HG02840 (cell line): ENCODE measurements around the gene PDIA5.

ENCODE experiments used
- ATAC-seq: cut with Tn5 transposase; IDR thresholded peaks from one replicate; pipeline ENCODE4 v1.9.1; 2021; ENCODE audit warnings: mild to moderate bottlenecking, moderate library complexity, moderate number of reproducible peaks; ENCODE audit not compliant: unreplicated experiment, low FRiP score

The PDIA5 gene

GRCh38 chr3:123066896-123067688 is at the start of gene PDIA5:
TSS of gene PDIA5 (plus strand) at chr3:123067025. CDS start at chr3:123067165, 140 bp downstream.
- peak; percentile 86 for ATAC-seq

GRCh38 chr3:123018683-123019082 is 48.1 kb upstream of the PDIA5 start:
- ATAC-seq: no peak

- ATAC-seq: no peak
These were observed 47.7 kb upstream of the PDIA5 start for GRCh38 chr3:123019161-123019560.

- ATAC-seq: no peak
These were observed 47.2 kb upstream of the PDIA5 start for GRCh38 chr3:123019591-123019990.

GRCh38 chr3:123020709-123021108 is 46.1 kb upstream of the PDIA5 start:
- no peak for ATAC-seq

GRCh38 chr3:123021388-123021787 is 45.4 kb upstream of the PDIA5 start:
- no peak for ATAC-seq

GRCh38 chr3:123021996-123022510 is 44.8 kb upstream of the PDIA5 start:
- ATAC-seq: no peak

- ATAC-seq: no peak
These were observed 42.8 kb upstream of the PDIA5 start for GRCh38 chr3:123024056-123024455.

- ATAC-seq: no peak
These were observed 40.9 kb upstream of the PDIA5 start for GRCh38 chr3:123025642-123026521.

- ATAC-seq: no peak
These were observed 40.1 kb upstream of the PDIA5 start for GRCh38 chr3:123026565-123027291.

GRCh38 chr3:123027292-123028232 is 39.3 kb upstream of the PDIA5 start, which contains the start of gene SEMA5B:
TSS of gene SEMA5B (minus strand) at chr3:123027763. CDS start at chr3:122961263, 66,500 bp downstream.
- no peak for ATAC-seq

- no peak for ATAC-seq
These were observed 38.5 kb upstream of the PDIA5 start for GRCh38 chr3:123028233-123028828.

GRCh38 chr3:123031051-123031450 is 35.8 kb upstream of the PDIA5 start:
- no peak for ATAC-seq

GRCh38 chr3:123032057-123032456 is 34.8 kb upstream of the PDIA5 start:
- no peak for ATAC-seq

GRCh38 chr3:123034120-123034519 is 32.7 kb upstream of the PDIA5 start:
- ATAC-seq: no peak

- ATAC-seq: no peak
These were observed 31.8 kb upstream of the PDIA5 start for GRCh38 chr3:123034996-123035395.

GRCh38 chr3:123036352-123037014 is 30.3 kb upstream of the PDIA5 start:
- ATAC-seq: no peak

- ATAC-seq: no peak
These were observed 29.8 kb upstream of the PDIA5 start for GRCh38 chr3:123037015-123037375.

GRCh38 chr3:123038751-123039150 is 28.1 kb upstream of the PDIA5 start:
- ATAC-seq: no peak
